Activated CD4-positive, alpha-beta T cell treated with anti-CD3 and anti-CD28 coated beads, Interleukin-2, amount 50 U/mL, for 48 hours (primary cell): ENCODE data around the gene MAGI1.
"Not testable (repeated sequence)": the region's sequence is repeated elsewhere in the genome, so short reads cannot be mapped to it uniquely, and the experiment has no call there.

ENCODE experiments used
- DNase-seq, 2 experiments: peaks; one replicate each; pipeline ENCODE4 v3.0.0-alpha.2; 2020

The MAGI1 gene

GRCh38 chr3:66038384-66038725 lies 363 bp downstream of the MAGI1 start:
- no peak for DNase-seq

GRCh38 chr3:66037986-66038369 lies 740 bp downstream of the MAGI1 start:
- no peak for DNase-seq

GRCh38 chr3:66037330-66037985 lies 1.3 kb downstream of the MAGI1 start:
- DNase-seq = no peak

GRCh38 chr3:66036586-66037148 lies 2.1 kb downstream of the MAGI1 start:
- no peak for DNase-seq

- DNase-seq = no peak
These were observed 2.8 kb downstream of the MAGI1 start for GRCh38 chr3:66035763-66036477.

DNA sequence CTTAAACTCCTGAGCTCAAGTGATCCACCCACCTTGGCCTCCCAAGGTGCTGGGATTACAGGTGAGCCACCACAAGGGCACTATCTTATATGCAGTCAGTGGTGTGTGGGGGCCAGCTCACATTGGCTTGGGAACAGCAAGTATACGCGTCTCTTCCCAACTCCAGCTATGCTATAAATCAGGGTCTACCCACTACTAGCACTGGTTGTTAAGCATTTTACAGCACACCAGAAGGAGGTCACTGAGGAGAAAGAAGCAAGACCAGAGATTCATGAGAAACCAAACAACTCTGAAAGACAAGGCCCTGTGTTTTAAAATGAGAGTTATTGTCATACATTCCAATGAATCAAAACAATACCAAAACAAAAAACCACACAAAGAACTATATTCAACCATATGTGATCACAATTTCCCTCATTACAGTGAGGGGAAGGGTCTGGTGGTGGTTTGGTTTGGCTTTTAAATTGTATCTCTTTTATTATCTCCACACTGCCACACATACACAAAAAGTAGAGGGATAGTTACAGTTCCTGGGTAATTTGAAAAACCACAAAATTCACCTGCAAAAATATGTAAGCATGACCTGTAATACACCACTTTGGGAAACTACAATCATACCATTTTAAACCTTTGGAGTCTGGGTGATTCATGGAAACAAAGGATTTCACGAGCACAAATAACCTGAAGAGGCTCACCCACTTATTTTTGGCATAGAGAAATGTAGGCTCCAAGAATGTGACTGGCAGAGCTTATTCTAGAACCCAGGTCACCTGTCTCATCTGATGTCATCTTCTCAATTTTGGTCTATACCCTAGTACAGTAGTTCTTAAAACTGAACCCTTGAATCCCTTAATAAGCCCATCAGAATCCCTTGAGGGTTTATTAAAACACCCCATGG lies 5.2 kb downstream of the MAGI1 start:
- DNase-seq = no peak

- DNase-seq = no peak
These were observed 7.5 kb downstream of the MAGI1 start for GRCh38 chr3:66031102-66031698.

- no peak for DNase-seq
These were observed 9.3 kb downstream of the MAGI1 start for GRCh38 chr3:66029443-66029842.

- DNase-seq = no peak
These were observed 9.7 kb downstream of the MAGI1 start for GRCh38 chr3:66029014-66029413.

- DNase-seq = no peak
These were observed 10.3 kb downstream of the MAGI1 start for GRCh38 chr3:66028457-66028856.

GRCh38 chr3:66027099-66027498 lies 11.6 kb downstream of the MAGI1 start:
- not testable (repeated sequence) for DNase-seq

- DNase-seq = no peak
These were observed 14.9 kb downstream of the MAGI1 start for GRCh38 chr3:66023738-66024385.

- DNase-seq = no peak
These were observed 15.5 kb downstream of the MAGI1 start for GRCh38 chr3:66023229-66023628.

- DNase-seq = no peak
These were observed 17.0 kb downstream of the MAGI1 start for GRCh38 chr3:66021731-66022131.

DNA sequence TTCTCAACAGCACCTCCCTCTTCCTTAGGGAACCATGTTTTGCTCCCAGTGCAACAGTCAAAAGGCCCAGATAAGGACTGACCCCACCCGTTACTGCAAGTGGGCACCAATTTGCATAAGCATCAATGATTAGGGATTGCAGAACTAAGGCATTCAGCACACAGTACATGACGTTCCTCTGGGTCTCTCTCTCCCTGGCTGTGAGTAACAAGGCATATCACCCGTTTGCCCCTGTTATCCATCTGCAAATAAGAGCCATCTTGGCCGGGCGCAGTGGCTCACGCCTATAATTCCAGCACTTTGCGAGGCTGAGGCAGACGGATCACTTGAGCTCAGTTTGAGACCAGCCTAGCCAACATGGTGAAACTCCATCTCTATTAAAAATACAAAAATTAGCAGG lies 18.8 kb downstream of the MAGI1 start:
- no peak for DNase-seq

GRCh38 chr3:66018057-66019033 lies 20.4 kb downstream of the MAGI1 start:
- DNase-seq = no peak

GRCh38 chr3:66017591-66017990 lies 21.1 kb downstream of the MAGI1 start:
- no peak for DNase-seq

GRCh38 chr3:66017084-66017483 lies 21.6 kb downstream of the MAGI1 start:
- DNase-seq = no peak

GRCh38 chr3:66015841-66016240 lies 22.9 kb downstream of the MAGI1 start:
- no peak for DNase-seq

DNA sequence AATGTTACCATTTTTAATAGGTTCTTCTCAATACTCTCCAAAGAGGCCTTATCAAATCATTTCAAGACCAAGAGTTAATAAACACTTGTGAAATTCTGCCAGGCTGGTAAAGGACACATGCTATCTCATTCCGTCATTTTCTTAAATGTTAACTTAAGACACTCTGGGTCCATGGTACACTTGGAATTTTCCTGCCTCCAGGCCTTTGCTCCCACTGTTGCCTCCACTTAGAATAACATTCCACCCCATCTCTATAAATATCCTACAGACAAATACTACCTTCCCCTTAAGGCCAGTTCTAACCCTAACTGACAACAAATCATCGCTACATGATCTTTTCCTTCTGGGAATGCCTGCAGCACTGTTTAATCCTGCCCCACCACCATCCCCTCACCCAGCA lies 24.1 kb downstream of the MAGI1 start:
- no peak for DNase-seq

GRCh38 chr3:66014056-66014455 lies 24.7 kb downstream of the MAGI1 start:
- DNase-seq = no peak
